GM12878 (cell line): ENCODE results near the gene PIEZO2. TPM values are rescaled to one million over a fixed set of nuclear protein-coding genes. Genes with fewer than 3 reads are reported as not detected.

Experiments
- ATAC-seq: fragments of 200-7000 bp; cut with Tn5 transposase; 3 replicates; pipeline ENCODE4 v1.9.1; 2020; ENCODE audit warnings: mild to moderate bottlenecking, moderate library complexity
- BruUV-seq: library from RNA; stranded (reverse); fragments of 400-500 nt; replicated peaks from 2 replicates; lab custom pipeline; 2021; lab: Mats Ljungman, UMichigan
- CTCF ChIA-PET: fragments of 300-600 bp; sonication (Branson Sonifier 250); formaldehyde crosslinking; extraction: SDS; loops from one replicate; lab custom pipeline; 2021; ENCODE audit warnings: inconsistent platforms; lab: Yijun Ruan, JAX
- POLR2A ChIA-PET: fragments of 350-600 bp; formaldehyde crosslinking; extraction: SDS; loops from one replicate; lab custom pipeline; 2021; ENCODE audit warnings: inconsistent platforms; lab: Charles Lee
- RAD21 ChIA-PET: fragments of 300-600 bp; sonication (Branson Sonifier 250); formaldehyde crosslinking; loops from one replicate; lab custom pipeline; 2023; ENCODE audit warnings: antibody characterized with exemption; ENCODE audit not compliant: unreplicated experiment; lab: Charles Lee
- SMC1A ChIA-PET: fragments of 300-600 bp; sonication (Branson Sonifier 250); formaldehyde crosslinking; loops from one replicate; lab custom pipeline; 2023; ENCODE audit not compliant: unreplicated experiment, uncharacterized antibody; lab: Charles Lee
- DNase-seq: peaks from one replicate; pipeline ENCODE4 v3.0.0-alpha.2; 2011; ENCODE audit warnings: low read depth, low spot score
- FAIRE-seq: peaks from 3 replicates; lab custom pipeline; 2011; peaks lifted over from hg19 to GRCh38; lab: Jason Lieb, UNC
- H2AFZ ChIP-seq: 2 replicates; pipeline ENCODE4 v1.6.0; 2011; ENCODE audit warnings: low read depth, low read length, control low read depth; ENCODE audit not compliant: control insufficient read depth
- H3K27ac ChIP-seq: 2 replicates; pipeline ENCODE4 v1.5.1; 2011; ENCODE audit warnings: control low read depth; ENCODE audit not compliant: control insufficient read depth, insufficient read depth
- H3K27me3 ChIP-seq, 2 experiments: replicated peaks in 1 of 2; 2 replicates each; pipeline versions ENCODE4 v1.6.0 to v1.6.1; 2011; ENCODE audit warnings: low read length in 1 of 2; ENCODE audit not compliant: control insufficient read depth in 2 of 2, insufficient read depth in 2 of 2
- H3K36me3 ChIP-seq, 2 experiments: 2 replicates each; pipeline ENCODE4 v1.5.1; 2011; ENCODE audit warnings: low read length in 1 of 2; ENCODE audit not compliant: control insufficient read depth in 2 of 2, insufficient read depth in 2 of 2
- H3K4me1 ChIP-seq: 2 replicates; pipeline ENCODE4 v1.6.1; 2011; ENCODE audit warnings: mild to moderate bottlenecking, low read length, moderate library complexity, mixed read lengths; ENCODE audit not compliant: control insufficient read depth, insufficient read depth
- H3K4me2 ChIP-seq: 2 replicates; pipeline ENCODE4 v1.6.0; 2011; ENCODE audit warnings: control low read depth; ENCODE audit not compliant: control insufficient read depth, insufficient read depth
- H3K4me3 ChIP-seq: fragments of 200-600 bp; sonication (generic); 2 replicates; pipeline ENCODE4 v1.5.1; 2016
- H3K79me2 ChIP-seq: 2 replicates; pipeline ENCODE4 v1.6.0; 2011; ENCODE audit warnings: low read length; ENCODE audit not compliant: control insufficient read depth, insufficient read depth
- H3K9ac ChIP-seq: 2 replicates; pipeline ENCODE4 v1.8.0; 2011; ENCODE audit warnings: low read length, control low read depth, mixed read lengths; ENCODE audit not compliant: control insufficient read depth, insufficient read depth
- H3K9me3 ChIP-seq: replicated peaks from 3 replicates; pipeline ENCODE4 v1.5.1; 2011; ENCODE audit warnings: mild to moderate bottlenecking, low read length; ENCODE audit not compliant: control insufficient read depth, insufficient read depth
- H4K20me1 ChIP-seq: 2 replicates; pipeline ENCODE4 v1.6.0; 2011; ENCODE audit not compliant: control insufficient read depth, insufficient read depth
- CHD1 ChIP-seq: IDR thresholded peaks from 2 replicates; pipeline ENCODE4 v1.6.1; 2012; ENCODE audit warnings: low read depth, low read length, improper control_type of control experiment
- DPF2 ChIP-seq: fragments of 450-650 bp; IDR thresholded peaks from 2 replicates; pipeline ENCODE4 v1.6.1; 2017; ENCODE audit warnings: mild to moderate bottlenecking
- EZH2 ChIP-seq: IDR thresholded peaks from 2 replicates; pipeline ENCODE4 v1.6.1; 2012; ENCODE audit warnings: low read depth, mild to moderate bottlenecking, control low read depth, inconsistent platforms, low read length, borderline replicate concordance; ENCODE audit not compliant: control insufficient read depth
- MLLT1 ChIP-seq: fragments of 450-650 bp; IDR thresholded peaks from 2 replicates; pipeline ENCODE4 v1.6.1; 2016; ENCODE audit warnings: mild to moderate bottlenecking
- MXI1 ChIP-seq: fragments of 150-350 bp; IDR thresholded peaks from 2 replicates; pipeline ENCODE4 v1.6.1; 2011; ENCODE audit warnings: low read depth, mild to moderate bottlenecking, inconsistent platforms, low read length, improper control_type of control experiment
- PAX5 ChIP-seq: IDR thresholded peaks from 2 replicates; pipeline ENCODE4 v1.6.1; 2011; ENCODE audit warnings: low read depth, low read length, borderline replicate concordance
- RFX5 ChIP-seq: IDR thresholded peaks from 2 replicates; pipeline ENCODE4 v1.6.1; 2011; ENCODE audit warnings: low read depth, low read length, improper control_type of control experiment
- SKIL ChIP-seq: fragments of 450-650 bp; IDR thresholded peaks from 2 replicates; pipeline ENCODE4 v1.6.1; 2017; ENCODE audit warnings: mild to moderate bottlenecking, low read depth, inconsistent platforms; ENCODE audit not compliant: poor library complexity, severe bottlenecking
- SREBF1 ChIP-seq: IDR thresholded peaks from 2 replicates; pipeline ENCODE4 v1.6.1; 2012; ENCODE audit warnings: mild to moderate bottlenecking, low read length
- TBL1XR1 ChIP-seq: IDR thresholded peaks from 2 replicates; pipeline ENCODE4 v1.6.1; 2012; ENCODE audit warnings: low read depth, low read length, improper control_type of control experiment
- ZBTB11 ChIP-seq: fragments of 450-650 bp; formaldehyde crosslinking; IDR thresholded peaks from 2 replicates; pipeline ENCODE4 v1.5.0; 2022; ENCODE audit warnings: mild to moderate bottlenecking, missing genetic modification characterization
- WGBS: methylation state at CpG from one replicate; pipeline ENCODE4 v1.1.6; 2016; ENCODE audit warnings: low lambda C conversion rate; ENCODE audit not compliant: insufficient replicate concordance, insufficient coverage; ENCODE audit errors: missing lambda C conversion rate; 5-methylcytosine and 5-hydroxymethylcytosine counted together
- in situ Hi-C: fragments of 300-500 bp; cut with MboI; formaldehyde crosslinking; loops from 9 replicates; pipeline ENCODE4 v1.14.3; 2018; ENCODE audit warnings: mixed read lengths
- intact Hi-C: fragments of 100-400 bp; cut with micrococcal nuclease; formaldehyde crosslinking; loops from one replicate; pipeline ENCODE4 v1.14.2; 2022; ENCODE audit not compliant: unreplicated experiment
- polyA plus RNA-seq, 11 experiments: library from polyadenylated mRNA; depleted of rRNA in 4 of 11; unstranded in 6 of 11; stranded (reverse) in 5 of 11; fragments of >200 nt; fragmentation: Nextera tagmentation in 4 of 11; fragmentation: Illumina TruSeq in 1 of 11; extraction: Ambion mirVana in 4 of 11; extraction: Trizol in 1 of 11; gene quantifications; 1 replicate in 1 of 11; 2 replicates in 10 of 11; pipeline versions ENCODE4 v1.2.1 to v1.2.3, GENCODE V29; 2011 to 2016; ENCODE audit warnings: inconsistent platforms in 2 of 11, missing spikeins in 2 of 11, low read depth in 1 of 11
- total RNA-seq, 4 experiments: library from RNA; depleted of rRNA in 3 of 4; stranded (reverse); fragments of >200 nt in 3 of 4; fragmentation: Illumina TruSeq in 1 of 4; extraction: Trizol in 1 of 4; gene quantifications; 2 replicates each; pipeline versions ENCODE4 v1.2.1 to v1.2.3, GENCODE V29; 2013 to 2021

PIEZO2 gene
- total and polyA plus RNA-seq, 10 of the 15 experiments (the other 5 are each of a cell fraction or from before 2014, with no cell fraction given), result 6.7 to 42.3 (median 27.4) TPM

GRCh38 chr18:10826400-10826799, 323.0 kb downstream of the PIEZO2 start:
- no peaks in the 10 kb centered on the region for H3K27me3 ChIP-seq
- DNase-seq (no peak), ATAC-seq (no peak), FAIRE-seq (no peak)
- H3K4me3 ChIP-seq, result no peak overlapping the region
- no peaks in the 10 kb centered on the region for H4K20me1 ChIP-seq
- BruUV-seq, result no TSS peak
- intact Hi-C loops, result no loop called here
- 73% methylated on average over 2 of the region's 2 CpGs for WGBS
- H3K4me1 ChIP-seq, result no peaks in the 10 kb centered on the region
- no peak for TF ChIP-seq SKIL
- TF ChIP-seq EZH2, result no peak
- no peak for TF ChIP-seq RFX5
- ChIA-PET RAD21 (no interaction called here), SMC1A (no interaction called here), CTCF (no interaction called here), POLR2A (no interaction called here)
- no peak overlapping the region for H2AFZ ChIP-seq
- in situ Hi-C loops, result no loop called here
- no peak overlapping the region for H3K4me2 ChIP-seq
- no peak overlapping the region for H3K9ac ChIP-seq
- no peak overlapping the region for H3K27ac ChIP-seq
- no peaks in the 10 kb centered on the region; a peak in 3 of 4 replicates for H3K36me3 ChIP-seq
- H3K79me2 ChIP-seq, result no peaks in the 10 kb centered on the region
- H3K9me3 ChIP-seq, result no peaks in the 10 kb centered on the region; the same call in 1 of the 3 replicates

- no peak overlapping the region for H3K27ac ChIP-seq
- ATAC-seq, result no peak
- H3K36me3 ChIP-seq, result no peaks in the 10 kb centered on the region; a peak in 1 of 4 replicates
- no TSS peak for BruUV-seq
- DNase-seq, result no peak
- no peaks in the 10 kb centered on the region for H3K79me2 ChIP-seq
- in situ Hi-C loops, result no loop called here
- ChIA-PET CTCF (interaction anchor here (0.9 to 1.8 kb wide), 6 partner anchors 8 to 332 kb away, joined by 3 to 5 read pairs (median 4); no protein-coding TSS in a partner anchor), RAD21 (interaction anchor here (1.3 kb wide), 1 partner anchor 19 kb away, joined by 3 read pairs; no protein-coding TSS in a partner anchor), SMC1A (interaction anchor here (0.7 to 2.0 kb wide), 9 partner anchors 8 to 330 kb away, joined by 3 to 9 read pairs (median 4); no protein-coding TSS in a partner anchor), POLR2A (interaction anchor here (1.1 kb wide), 1 partner anchor 18 kb away, joined by 4 read pairs; no protein-coding TSS in a partner anchor)
- FAIRE-seq, result peak; percentile 61
- H3K27me3 ChIP-seq, result no peaks in the 10 kb centered on the region
- H3K9me3 ChIP-seq, result peaks cover 3% of the 10 kb centered on the region
- TF ChIP-seq MXI1 (no peak), SREBF1 (no peak), PAX5 (no peak), DPF2 (no peak), MLLT1 (no peak), CHD1 (no peak), TBL1XR1 (no peak), ZBTB11 (no peak)
- peak overlapping the region; percentile 45 for H2AFZ ChIP-seq
- WGBS, result 36% methylated on average over 6 of the region's 6 CpGs
- no peaks in the 10 kb centered on the region for H3K4me1 ChIP-seq
- no peak overlapping the region for H3K9ac ChIP-seq
- no peaks in the 10 kb centered on the region for H4K20me1 ChIP-seq
- no peak overlapping the region for H3K4me2 ChIP-seq
- intact Hi-C loops, result no loop called here
- H3K4me3 ChIP-seq, result no peak overlapping the region
These were observed 326.9 kb downstream of the PIEZO2 start for GRCh38 chr18:10822456-10822855.
